ENCODE measurements around the gene RAB11FIP5. TPM values are rescaled to one million over a fixed set of nuclear protein-coding genes. Genes with fewer than 3 reads are reported as not detected.

The RAB11FIP5 gene
- total and polyA plus RNA-seq, 9 of the 15 experiments (the other 6 are each of a cell fraction or from before 2014, with no cell fraction given): 1.7 to 14.4 (median 6.4) TPM

- TF ChIP-seq CBX2 (IDR thresholded peaks at IDR 0.05; ENCODE audit: insufficient read depth, low read length, poor library complexity, severe bottlenecking) (no peak), NR2C2 (CRISPR knock-in tag; IDR thresholded peaks at IDR 0.05) (no peak), NR2C2 (tag; IDR thresholded peaks at IDR 0.05) (no peak), ATF1 (CRISPR knock-in tag; IDR thresholded peaks at IDR 0.05) (no peak), ATF1 (tag; IDR thresholded peaks at IDR 0.05) (no peak), KHSRP (IDR thresholded peaks at IDR 0.05) (no peak), ZNF740 (CRISPR knock-in tag; IDR thresholded peaks at IDR 0.05) (no peak), ZNF740 (tag; IDR thresholded peaks at IDR 0.05) (no peak), SETDB1 (IDR thresholded peaks at IDR 0.05; ENCODE audit: low read length) (no peak), PURB (CRISPR knock-in tag; IDR thresholded peaks at IDR 0.05; ENCODE audit: low read depth) (no peak), PHB2 (IDR thresholded peaks at IDR 0.05; ENCODE audit: low read depth) (no peak), ARID1B (IDR thresholded peaks at IDR 0.05) (peak; percentile 78), SRSF1 (IDR thresholded peaks at IDR 0.05; ENCODE audit: low read depth, low read length) (no peak), PHF8 (IDR thresholded peaks at IDR 0.05; ENCODE audit: borderline replicate concordance, low read length) (no peak; the same call in 1 of the 2 replicates), HEY1 (CRISPR knock-in tag; IDR thresholded peaks at IDR 0.05; ENCODE audit: borderline replicate concordance) (no peak), SREBF2 (CRISPR knock-in tag; IDR thresholded peaks at IDR 0.05) (no peak), ZNF449 (CRISPR knock-in tag; IDR thresholded peaks at IDR 0.05) (no peak), CEBPB (tag; IDR thresholded peaks at IDR 0.05) (no peak), ZKSCAN1 (IDR thresholded peaks at IDR 0.05; ENCODE audit: low read depth, low read length) (no peak), SMAD2 (IDR thresholded peaks at IDR 0.05; ENCODE audit: low read depth, low read length) (no peak), RBM25 (IDR thresholded peaks at IDR 0.05; ENCODE audit: low read depth, low read length, severe bottlenecking) (no peak), DDX20 (tag; IDR thresholded peaks at IDR 0.05; ENCODE audit: low read depth) (no peak), ZBTB9 (CRISPR knock-in tag; IDR thresholded peaks at IDR 0.05) (no peak), CGGBP1 (CRISPR knock-in tag; IDR thresholded peaks at IDR 0.05) (no peak), JUN (IDR thresholded peaks at IDR 0.05; ENCODE audit: borderline replicate concordance, low read depth, low read length) (peak; percentile 67; the same call in 1 of the 2 replicates), JUN (CRISPR knock-in tag; IDR thresholded peaks at IDR 0.05; ENCODE audit: borderline replicate concordance) (no peak)
Observed at GRCh38 chr2:73063909-73064875, 48.6 kb downstream of the RAB11FIP5 start (continued).
